H1 (cell line): ENCODE measurements around the gene C2orf92. TPM values are rescaled to one million over a fixed set of nuclear protein-coding genes. Genes with fewer than 3 reads are reported as not detected.

ENCODE experiments used
- CTCF ChIA-PET: fragments of 300-600 bp; sonication (Branson Sonifier 250); formaldehyde crosslinking; loops from one replicate; lab custom pipeline; 2021; ENCODE audit not compliant: partially characterized antibody; lab: Charles Lee
- POLR2A ChIA-PET: fragments of 300-600 bp; sonication (Branson Sonifier 250); formaldehyde crosslinking; loops from one replicate; lab custom pipeline; 2021; ENCODE audit warnings: inconsistent platforms; ENCODE audit not compliant: partially characterized antibody; lab: Charles Lee
- DNase-seq, 2 experiments: peaks; one replicate each; pipeline versions ENCODE4 v3.0.0 to v3.0.0-alpha.2; 2010 to 2022; ENCODE audit warnings: low spot score in 2 of 2, low read depth in 1 of 2, mixed read lengths in 1 of 2
- FAIRE-seq: peaks from 2 replicates; lab custom pipeline; 2011; peaks lifted over from hg19 to GRCh38; lab: Jason Lieb, UNC
- H2AFZ ChIP-seq: 2 replicates; pipeline ENCODE4 v1.8.1; 2012; ENCODE audit warnings: low read length, inconsistent platforms
- H2AK5ac ChIP-seq: 2 replicates; pipeline ENCODE4 v1.6.1; 2013; ENCODE audit warnings: low read depth, low read length
- H2BK120ac ChIP-seq: replicated peaks from 2 replicates; pipeline ENCODE3; 2013; ENCODE audit warnings: low read depth, low read length, inconsistent platforms
- H2BK12ac ChIP-seq: 2 replicates; pipeline ENCODE4 v1.6.1; 2013; ENCODE audit warnings: low read depth, low read length
- H2BK15ac ChIP-seq: 2 replicates; pipeline ENCODE4 v1.6.1; 2013; ENCODE audit warnings: low read length
- H2BK20ac ChIP-seq: 2 replicates; pipeline ENCODE4 v1.6.1; 2013; ENCODE audit warnings: low read length
- H2BK5ac ChIP-seq: 2 replicates; pipeline ENCODE4 v1.6.1; 2013; ENCODE audit warnings: low read depth, low read length
- H3K14ac ChIP-seq: 2 replicates; pipeline ENCODE4 v1.6.1; 2013; ENCODE audit warnings: inconsistent platforms; ENCODE audit not compliant: insufficient read length
- H3K18ac ChIP-seq: 2 replicates; pipeline ENCODE4 v1.6.1; 2013; ENCODE audit warnings: low read length; ENCODE audit errors: extremely low read depth
- H3K23ac ChIP-seq: 2 replicates; pipeline ENCODE4 v1.6.1; 2013; ENCODE audit warnings: inconsistent platforms; ENCODE audit not compliant: insufficient read length
- H3K23me2 ChIP-seq: 2 replicates; pipeline ENCODE4 v1.6.1; 2013; ENCODE audit warnings: low read depth, low read length
- H3K27ac ChIP-seq: 2 replicates; pipeline ENCODE4 v1.6.1; 2011; ENCODE audit warnings: low read depth, low read length, inconsistent platforms
- H3K27me3 ChIP-seq, 4 experiments: replicated peaks in 1 of 4; 1 replicate in 1 of 4; 2 replicates in 3 of 4; pipeline versions ENCODE4 v1.6.1 to v1.8.1; 2011 to 2013; ENCODE audit warnings: low read length in 3 of 4, mild to moderate bottlenecking in 3 of 4, inconsistent platforms in 2 of 4, mixed read lengths in 2 of 4, moderate library complexity in 1 of 4; ENCODE audit not compliant: control insufficient read depth in 3 of 4, insufficient read depth in 3 of 4; ENCODE audit errors: extremely low read depth in 1 of 4
- H3K36me3 ChIP-seq, 4 experiments: 2 replicates each; pipeline versions ENCODE4 v1.6.1 to v1.8.1; 2011 to 2013; ENCODE audit warnings: mild to moderate bottlenecking in 4 of 4, low read length in 3 of 4, moderate library complexity in 2 of 4, control low read depth in 1 of 4, inconsistent platforms in 1 of 4; ENCODE audit not compliant: insufficient read depth in 4 of 4, control insufficient read depth in 2 of 4
- H3K4ac ChIP-seq: replicated peaks from 2 replicates; pipeline ENCODE3; 2013; ENCODE audit warnings: low read length, low read depth, mixed read lengths, inconsistent platforms; ENCODE audit not compliant: insufficient read length
- H3K4me1 ChIP-seq, 4 experiments: replicated peaks in 1 of 4; 1 replicate in 1 of 4; 2 replicates in 3 of 4; pipeline versions ENCODE4 v1.6.1 to v1.8.1; 2011 to 2013; ENCODE audit warnings: low read length in 3 of 4, inconsistent platforms in 2 of 4, mixed read lengths in 1 of 4; ENCODE audit not compliant: insufficient read depth in 4 of 4, control insufficient read depth in 3 of 4
- H3K4me2 ChIP-seq, 2 experiments: 2 replicates each; pipeline versions ENCODE4 v1.6.1 to v1.8.1; 2011 to 2013; ENCODE audit warnings: low read depth in 2 of 2, low read length in 2 of 2, control low read depth in 1 of 2, inconsistent platforms in 1 of 2, mild to moderate bottlenecking in 1 of 2; ENCODE audit not compliant: insufficient read depth in 1 of 2
- H3K4me3 ChIP-seq, 4 experiments: fragments of 200-600, 300-600 bp in 1 of 4; sonication (generic), shearing (Covaris generic), sonication (Bioruptor Twin) in 1 of 4; 2 replicates each; pipeline versions ENCODE4 v1.5.1 to v1.8.1; 2011 to 2016; ENCODE audit warnings: low read length in 4 of 4, low read depth in 3 of 4, control low read depth in 2 of 4, inconsistent platforms in 2 of 4, mild to moderate bottlenecking in 2 of 4, mixed read lengths in 1 of 4, moderate library complexity in 1 of 4; ENCODE audit not compliant: insufficient read depth in 2 of 4; ENCODE audit errors: extremely low read depth in 1 of 4
- H3K56ac ChIP-seq: replicated peaks from 2 replicates; pipeline ENCODE3; 2013; ENCODE audit warnings: low read depth, mild to moderate bottlenecking, mixed read lengths, low read length, inconsistent platforms; ENCODE audit not compliant: insufficient read length
- H3K79me1 ChIP-seq: 2 replicates; pipeline ENCODE4 v1.6.1; 2013; ENCODE audit warnings: low read depth, low read length, control low read depth
- H3K79me2 ChIP-seq, 2 experiments: 2 replicates each; pipeline versions ENCODE4 v1.6.1 to v1.8.1; 2012 to 2013; ENCODE audit warnings: low read length in 2 of 2, mild to moderate bottlenecking in 2 of 2, inconsistent platforms in 1 of 2; ENCODE audit not compliant: insufficient read depth in 2 of 2, control insufficient read depth in 1 of 2
- H3K9ac ChIP-seq, 4 experiments: replicated peaks in 1 of 4; 1 replicate in 1 of 4; 2 replicates in 3 of 4; pipeline versions ENCODE4 v1.6.1 to v1.8.1; 2011 to 2013; ENCODE audit warnings: low read depth in 3 of 4, low read length in 3 of 4, control low read depth in 2 of 4, mild to moderate bottlenecking in 2 of 4, moderate library complexity in 2 of 4, inconsistent platforms in 1 of 4; ENCODE audit errors: extremely low read depth in 1 of 4
- H3K9me3 ChIP-seq, 2 experiments: 2 replicates each; pipeline versions ENCODE4 v1.6.1 to v1.8.1; 2012 to 2013; ENCODE audit warnings: mild to moderate bottlenecking in 2 of 2, moderate library complexity in 2 of 2, control low read depth in 1 of 2, inconsistent platforms in 1 of 2, low read depth in 1 of 2, low read length in 1 of 2, mixed read lengths in 1 of 2; ENCODE audit not compliant: insufficient read depth in 2 of 2
- H4K20me1 ChIP-seq, 2 experiments: replicated peaks in 1 of 2; 2 replicates each; pipeline versions ENCODE3 to v1.8.1; 2011 to 2013; ENCODE audit warnings: inconsistent platforms in 2 of 2, low read length in 2 of 2, mild to moderate bottlenecking in 1 of 2; ENCODE audit not compliant: insufficient read depth in 2 of 2, control insufficient read depth in 1 of 2
- H4K5ac ChIP-seq: 2 replicates; pipeline ENCODE4 v1.6.1; 2013; ENCODE audit warnings: low read length, low read depth, mixed read lengths, inconsistent platforms; ENCODE audit not compliant: insufficient read length
- H4K8ac ChIP-seq: 2 replicates; pipeline ENCODE4 v1.8.0; 2013; ENCODE audit warnings: mild to moderate bottlenecking, moderate library complexity, low read length, inconsistent platforms; ENCODE audit not compliant: insufficient read depth; ENCODE audit errors: extremely low read depth
- H4K91ac ChIP-seq: replicated peaks from 2 replicates; pipeline ENCODE3; 2013; ENCODE audit warnings: low read length, mixed read lengths, inconsistent platforms; ENCODE audit not compliant: insufficient read length
- CTCF ChIP-seq, 3 experiments: IDR thresholded peaks; 1 replicate in 2 of 3; 2 replicates in 1 of 3; pipeline versions ENCODE4 v1.5.1 to v1.6.1; 2011; ENCODE audit warnings: low read length in 3 of 3, mild to moderate bottlenecking in 3 of 3, inconsistent platforms in 2 of 3, low read depth in 1 of 3, moderate library complexity in 1 of 3; ENCODE audit not compliant: insufficient read depth in 1 of 3; ENCODE audit errors: control extremely low read depth in 1 of 3
- E2F6 ChIP-seq: IDR thresholded peaks from 2 replicates; pipeline ENCODE4 v1.6.1; 2012; ENCODE audit warnings: inconsistent platforms
- HDAC2 ChIP-seq, 2 experiments: fragments of 300-600 bp in 1 of 2; sonication (generic) in 1 of 2; IDR thresholded peaks; 2 replicates each; pipeline ENCODE4 v1.6.1; 2011 to 2012; ENCODE audit warnings: low read depth in 2 of 2, low read length in 2 of 2, mild to moderate bottlenecking in 2 of 2, moderate library complexity in 2 of 2, borderline replicate concordance in 1 of 2, inconsistent platforms in 1 of 2
- RNF2 ChIP-seq: fragments of 200-900, 300-1000 bp; sonication (generic); IDR thresholded peaks from 2 replicates; pipeline ENCODE4 v1.7.1; 2016; ENCODE audit warnings: borderline replicate concordance, low read depth, mild to moderate bottlenecking, antibody characterized with exemption, low read length; ENCODE audit not compliant: poor library complexity, severe bottlenecking; ENCODE audit errors: missing control alignments
- SUZ12 ChIP-seq: fragments of 200-600 bp; sonication (generic); IDR thresholded peaks from 2 replicates; pipeline ENCODE4 v1.6.1; 2012; ENCODE audit warnings: mild to moderate bottlenecking, inconsistent platforms, low read length, moderate library complexity, mixed read lengths
- TAF1 ChIP-seq: IDR thresholded peaks from 2 replicates; pipeline ENCODE4 v1.6.1; 2011; ENCODE audit warnings: mild to moderate bottlenecking, low read depth, low read length
- TEAD4 ChIP-seq: IDR thresholded peaks from 2 replicates; pipeline ENCODE4 v1.6.1; 2012; ENCODE audit warnings: low read depth, low read length, inconsistent platforms, mixed read lengths
- WGBS, 2 experiments: shearing (Covaris generic) in 1 of 2; methylation state at CpG; one replicate each; pipeline versions ENCODE4 v1.1.6 to v1.1.7; 2013 to 2015; ENCODE audit warnings: low lambda C conversion rate in 2 of 2, mixed read lengths in 2 of 2, inconsistent platforms in 1 of 2, low coverage in 1 of 2, missing lambda C conversion rate in 1 of 2; ENCODE audit not compliant: insufficient replicate concordance in 2 of 2, insufficient coverage in 1 of 2, insufficient read length in 1 of 2; ENCODE audit errors: extremely low coverage in 1 of 2, missing lambda C conversion rate in 1 of 2; 5-methylcytosine and 5-hydroxymethylcytosine counted together
- polyA plus RNA-seq, 7 experiments: library from polyadenylated mRNA; depleted of rRNA in 3 of 7; stranded (reverse) in 5 of 7; unstranded in 2 of 7; fragments of >200 nt in 5 of 7; fragments of 200-250 nt in 2 of 7; gene quantifications; 1 replicate in 5 of 7; 2 replicates in 1 of 7; 4 replicates in 1 of 7; pipeline versions ENCODE4 v1.2.1 to v1.2.3, GENCODE V29; 2011 to 2013; ENCODE audit warnings: missing spikeins in 2 of 7, mixed read lengths in 2 of 7
- total RNA-seq: library from RNA; stranded (reverse); fragmentation: NEBNext Ultra II Directional; extraction: Animal tissue kit (Norgen Biotek cat#: 25700); gene quantifications from 2 replicates; pipeline ENCODE4 v1.2.1, GENCODE V29; 2021

Gene C2orf92
- total and polyA plus RNA-seq, 2 of the 8 experiments (the other 6 are each of a cell fraction or from before 2014, with no cell fraction given): 2.3 to 3.7 TPM

- peaks cover 0 to 2% (median 0%) of the 10 kb centered on the region in 4 experiments; a peak in 2 of 7 replicates for H3K4me1 ChIP-seq
- H3K79me2 ChIP-seq: no peaks in the 10 kb centered on the region
- no peak overlapping the region for H2BK20ac ChIP-seq
- no peak overlapping the region for H2BK5ac ChIP-seq
- H3K23me2 ChIP-seq: no peaks in the 10 kb centered on the region
- H2AFZ ChIP-seq: peak overlapping the region; percentile 96
- no peaks in the 10 kb centered on the region for H3K79me1 ChIP-seq
- WGBS, 2 experiments: 74% methylated on average over 11 of the region's 11 CpGs; no CpG with 5 or more reads in 1 of the 2 experiments
- no peaks in the 10 kb centered on the region; a peak in 1 of 7 replicates for H3K27me3 ChIP-seq
- no peaks in the 10 kb centered on the region for H3K36me3 ChIP-seq
- POLR2A ChIA-PET: interaction anchor here (1.1 to 4.9 kb wide), 3 partner anchors 34 to 109 kb away, joined by 3 to 16 read pairs (median 6); partner anchors contain the start of gene COX5B
- no peak overlapping the region for H3K27ac ChIP-seq
- no peaks in the 10 kb centered on the region for H3K9me3 ChIP-seq
- CTCF ChIA-PET: interaction anchor here (0.6 to 9.0 kb wide), 42 partner anchors 9 to 1638 kb away, joined by 3 to 202 read pairs (median 6); partner anchors contain the start of genes ACTR1B, ANKRD36B, C2orf92 and COX5B
- H4K5ac ChIP-seq: no peak overlapping the region
- DNase-seq (peak in 1 of 2 experiments; percentile 84), FAIRE-seq (peak; percentile 58)
- no peak overlapping the region for H2BK120ac ChIP-seq
- H4K20me1 ChIP-seq: no peaks in the 10 kb centered on the region
- H3K14ac ChIP-seq: no peak overlapping the region
- no peak overlapping the region for H3K23ac ChIP-seq
- H3K9ac ChIP-seq: no peak overlapping the region
- H3K18ac ChIP-seq: peak overlapping the region; percentile 38; the same call in 1 of the 2 replicates
- no peak overlapping the region for H4K8ac ChIP-seq
- 0 out of 2 replicates have a peak overlapping the region, but pooled peaks have one; percentile 72 for H2BK15ac ChIP-seq
- H3K56ac ChIP-seq: no peak overlapping the region
- no peak overlapping the region for H3K4ac ChIP-seq
- no peak overlapping the region for H2BK12ac ChIP-seq
- H2AK5ac ChIP-seq: no peak overlapping the region
- H3K4me3 ChIP-seq: no peak overlapping the region
- H3K4me2 ChIP-seq: no peak overlapping the region
- no peak overlapping the region for H4K91ac ChIP-seq
- TF ChIP-seq RNF2 (no peak), TEAD4 (no peak), SUZ12 (no peak), CTCF (IDR thresholded peaks at IDR 0.05; ENCODE audit: control extremely low read depth in 1 of 3, insufficient read depth in 1 of 3, low read depth in 1 of 3, low read length in 3 of 3) (peak; percentile 58 to 88 (median 70)), TAF1 (no peak), HDAC2 (IDR thresholded peaks at IDR 0.05; ENCODE audit: borderline replicate concordance in 1 of 2, low read depth in 2 of 2, low read length in 2 of 2) (no peak), E2F6 (peak; percentile 89)
Measured at GRCh38 chr2:97699765-97700444, 30.4 kb downstream of the C2orf92 start.
